NCI-H510A treated with DMSO at 0.1 percent for 48 hours (cell line): ENCODE data around the gene CASP8AP2.
"Not testable (repeated sequence)": the region's sequence is repeated elsewhere in the genome, so short reads cannot be mapped to it uniquely, and the experiment has no call there.

Source experiments
- DNase-seq: peaks from one replicate; lab custom pipeline; 2025; lab: John Stamatoyannopoulos, UW

CASP8AP2 gene

DNA sequence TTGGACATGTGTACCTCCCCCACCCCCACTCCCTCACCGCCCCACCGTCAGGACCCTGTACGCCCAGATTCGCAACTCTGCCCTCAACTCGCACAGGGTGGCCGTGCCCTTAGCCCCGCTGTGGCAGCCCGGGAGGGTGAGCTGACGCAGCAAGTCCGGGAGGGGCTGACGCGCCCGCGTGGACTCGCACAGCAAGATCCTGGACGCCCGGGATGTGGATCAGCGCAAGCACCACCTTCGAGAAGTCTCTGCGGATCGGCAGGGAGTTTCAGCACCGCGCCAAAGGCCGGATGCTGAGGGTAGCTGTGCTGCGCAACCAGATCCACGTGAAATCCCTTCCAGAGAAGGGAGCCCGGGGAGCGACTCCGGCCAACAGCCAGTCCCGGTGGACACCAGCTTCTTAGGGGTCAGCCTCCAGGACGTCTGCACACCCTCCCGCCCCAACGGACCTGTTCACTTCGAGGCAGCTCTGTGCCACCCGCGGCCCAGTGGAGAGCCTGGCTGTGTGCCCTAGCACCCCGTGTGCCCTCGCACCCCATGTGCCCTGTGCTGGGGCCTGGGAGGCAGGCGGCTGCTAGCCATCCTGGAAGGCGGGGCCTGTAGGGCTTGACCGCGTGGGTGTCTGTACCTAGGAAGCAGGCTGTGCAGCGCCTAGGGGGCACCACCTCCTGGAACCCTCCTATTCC is 57.9 kb downstream of the CASP8AP2 start:
- no peak for DNase-seq

DNA sequence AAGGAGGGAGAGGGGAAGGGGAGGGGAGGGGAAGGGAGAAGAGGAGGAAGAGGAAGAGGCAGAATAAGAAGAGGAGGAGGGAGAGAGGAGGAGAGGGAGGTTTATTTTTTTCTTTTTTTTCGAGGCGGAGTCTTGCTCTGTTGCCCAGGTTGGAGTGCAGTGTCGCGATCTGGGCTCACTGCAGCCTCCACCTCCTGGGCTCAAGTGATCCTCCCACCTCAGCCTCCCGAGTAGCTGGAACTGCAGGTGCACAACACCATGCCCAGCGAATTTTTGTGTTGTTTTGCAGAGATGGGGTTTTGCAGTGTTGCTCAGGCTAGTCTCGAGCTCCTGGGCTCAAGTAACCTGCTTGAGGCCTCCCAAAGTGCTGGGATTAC is 58.4 kb downstream of the CASP8AP2 start:
- DNase-seq: no peak

- no peak for DNase-seq
These were observed 59.2 kb downstream of the CASP8AP2 start for GRCh38 chr6:89888871-89889270.

DNA sequence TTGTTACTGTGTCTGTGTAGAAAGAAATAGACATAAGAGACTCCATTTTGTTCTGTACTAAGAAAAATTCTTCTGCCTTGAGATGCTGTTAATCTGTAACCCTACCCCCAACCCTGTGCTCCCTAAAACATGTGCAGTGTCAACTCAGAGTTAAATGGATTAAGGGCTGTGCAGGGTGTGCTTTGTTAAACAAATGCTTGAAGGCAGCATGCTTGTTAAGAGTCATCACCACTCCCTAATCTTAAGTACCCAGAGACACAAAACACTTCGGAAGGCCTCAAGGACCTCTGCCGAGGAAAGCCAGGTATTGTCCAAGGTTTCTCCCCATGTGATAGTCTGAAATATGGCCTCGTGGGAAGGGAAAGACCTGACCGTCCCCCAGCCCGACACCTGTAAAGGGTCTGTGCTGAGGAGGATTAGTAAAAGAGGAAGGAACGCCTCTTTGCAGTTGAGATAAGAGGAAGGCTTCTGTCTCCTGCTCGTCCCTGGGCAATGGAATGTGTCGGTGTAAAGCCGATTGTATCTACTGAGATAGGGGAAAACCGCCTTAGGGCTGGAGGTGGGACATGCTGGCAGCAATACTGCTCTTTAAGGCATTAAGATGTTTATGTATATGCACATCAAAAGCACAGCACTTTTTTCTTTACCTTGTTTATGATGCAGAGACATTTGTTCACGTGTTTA is 61.3 kb downstream of the CASP8AP2 start:
- DNase-seq: not testable (repeated sequence)

DNA sequence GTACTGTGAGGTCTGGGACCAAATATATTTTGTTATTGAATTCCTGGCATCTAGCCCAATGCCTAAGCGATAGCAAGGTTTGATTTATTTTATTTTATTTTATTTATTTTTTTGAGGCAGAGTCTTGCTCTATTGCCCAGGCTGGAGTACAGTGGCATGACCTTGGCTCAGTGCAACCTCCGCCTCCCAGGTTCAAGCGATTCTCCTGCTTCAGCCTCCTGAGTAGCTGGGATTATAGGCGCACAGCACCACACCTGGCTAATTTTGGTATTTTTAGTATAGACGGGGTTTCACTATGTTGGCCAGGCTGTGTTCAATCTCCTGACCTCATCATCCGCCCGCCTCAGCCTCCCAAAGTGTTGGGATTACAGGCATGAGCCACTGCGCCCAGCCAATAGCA is 62.9 kb downstream of the CASP8AP2 start:
- DNase-seq: not testable (repeated sequence)

DNA sequence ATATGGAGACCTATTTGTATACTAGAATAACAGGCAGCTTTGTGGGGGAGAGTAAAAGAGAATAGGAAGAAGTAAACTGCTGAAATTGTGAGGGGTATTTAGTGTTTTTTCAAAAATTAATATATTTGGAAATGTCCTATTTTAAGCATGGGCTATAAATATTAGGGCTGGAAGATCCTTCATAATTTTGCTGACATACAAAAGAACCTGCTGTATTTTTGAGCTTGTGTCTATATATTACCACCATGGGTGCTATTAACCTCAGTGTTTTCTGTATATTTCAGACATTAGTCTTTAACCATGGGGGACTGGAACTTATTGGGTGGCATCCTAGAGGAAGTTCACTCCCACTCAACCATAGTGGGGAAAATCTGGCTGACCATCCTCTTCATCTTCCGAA is 64.5 kb downstream of the CASP8AP2 start, which contains the start of gene GJA10:
GJA10 (plus strand) TSS at position 301 of the 400 bp plus-strand sequence; CDS start at position 301, 0 bp downstream.
- DNase-seq: no peak

GRCh38 chr6:89895276-89895874 is 65.7 kb downstream of the CASP8AP2 start:
- no peak for DNase-seq

DNA sequence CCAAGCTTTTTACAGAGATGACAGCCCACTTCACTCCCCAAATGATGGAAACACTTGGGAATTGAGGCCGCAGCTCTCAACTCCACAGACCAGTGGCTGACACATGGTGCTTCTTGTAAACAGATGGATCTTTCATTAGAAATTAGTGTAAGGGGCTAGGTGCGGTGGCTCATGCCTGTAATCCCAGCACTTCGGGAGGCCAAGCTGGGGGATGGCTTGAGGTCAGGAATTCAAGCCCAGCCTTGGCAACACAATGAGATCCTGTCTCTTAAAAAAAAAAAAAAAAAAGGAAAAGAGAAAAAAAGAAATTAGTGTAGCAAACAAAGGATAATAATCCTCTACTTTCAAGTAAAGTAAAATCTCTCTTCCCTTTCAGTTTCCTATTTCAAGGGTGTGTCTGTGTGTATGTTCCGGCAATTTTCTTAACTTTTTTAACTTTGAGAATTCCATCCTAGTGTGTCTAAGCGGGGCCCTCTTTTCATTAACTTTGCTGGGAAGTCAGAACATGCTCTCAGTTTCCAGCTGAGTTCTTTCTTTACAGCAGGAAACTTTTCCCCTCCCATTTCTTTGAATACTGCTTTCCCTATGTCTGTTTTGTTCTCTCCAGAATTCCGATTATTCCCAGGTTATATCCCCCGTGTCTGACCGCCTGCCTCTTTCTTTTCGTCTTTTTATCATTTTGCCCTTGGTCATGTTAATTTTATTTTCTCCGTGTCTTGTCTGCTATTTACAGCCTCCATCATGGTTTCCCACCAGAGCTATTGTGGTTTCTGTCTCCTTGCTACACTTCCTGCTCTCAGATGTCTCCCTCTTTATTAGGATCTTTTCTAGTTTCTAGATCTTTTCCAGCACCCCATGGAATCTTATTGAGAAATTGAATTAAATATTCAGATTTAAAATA is 80.6 kb downstream of the CASP8AP2 start:
- DNase-seq: not testable (repeated sequence)

DNA sequence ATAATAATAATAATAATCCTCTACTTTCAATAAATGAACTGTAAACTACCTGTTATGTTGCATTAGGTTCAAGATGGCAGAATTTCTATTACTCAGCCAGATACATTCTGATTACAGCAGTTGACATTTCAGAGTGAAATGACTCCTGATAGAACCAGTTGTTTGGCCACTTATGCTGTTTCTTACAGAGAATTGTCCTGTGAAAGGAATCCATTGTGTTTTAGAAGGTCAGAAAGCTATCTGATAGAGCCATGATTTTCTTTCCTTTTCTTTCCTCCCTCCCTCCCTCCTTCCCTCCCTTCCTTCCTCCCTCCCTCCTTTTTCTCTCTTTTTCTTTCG is 81.2 kb downstream of the CASP8AP2 start:
- no peak for DNase-seq

- DNase-seq: no peak
These were observed 86.6 kb downstream of the CASP8AP2 start for GRCh38 chr6:89916136-89916920.

DNA sequence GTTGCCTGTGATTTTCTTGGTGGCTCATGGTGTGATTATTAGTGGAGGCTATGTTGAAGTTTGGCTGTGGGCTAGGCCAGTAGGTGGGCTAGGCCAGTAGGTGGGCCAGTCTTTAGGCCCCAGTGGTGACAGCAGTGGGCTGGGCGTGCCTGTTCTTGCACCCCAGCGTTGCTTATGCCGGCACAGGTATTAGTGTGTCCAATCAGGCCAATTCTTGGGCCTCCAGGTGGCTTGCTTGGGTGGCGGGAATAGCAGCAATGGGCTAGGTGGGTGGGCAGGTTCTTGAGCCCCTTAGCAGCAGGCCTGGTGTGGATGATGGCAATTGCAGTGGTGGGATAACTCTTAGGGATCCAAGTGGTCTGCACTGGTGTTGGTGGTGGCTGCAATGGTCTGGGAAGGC is 87.5 kb downstream of the CASP8AP2 start:
- no peak for DNase-seq

DNA sequence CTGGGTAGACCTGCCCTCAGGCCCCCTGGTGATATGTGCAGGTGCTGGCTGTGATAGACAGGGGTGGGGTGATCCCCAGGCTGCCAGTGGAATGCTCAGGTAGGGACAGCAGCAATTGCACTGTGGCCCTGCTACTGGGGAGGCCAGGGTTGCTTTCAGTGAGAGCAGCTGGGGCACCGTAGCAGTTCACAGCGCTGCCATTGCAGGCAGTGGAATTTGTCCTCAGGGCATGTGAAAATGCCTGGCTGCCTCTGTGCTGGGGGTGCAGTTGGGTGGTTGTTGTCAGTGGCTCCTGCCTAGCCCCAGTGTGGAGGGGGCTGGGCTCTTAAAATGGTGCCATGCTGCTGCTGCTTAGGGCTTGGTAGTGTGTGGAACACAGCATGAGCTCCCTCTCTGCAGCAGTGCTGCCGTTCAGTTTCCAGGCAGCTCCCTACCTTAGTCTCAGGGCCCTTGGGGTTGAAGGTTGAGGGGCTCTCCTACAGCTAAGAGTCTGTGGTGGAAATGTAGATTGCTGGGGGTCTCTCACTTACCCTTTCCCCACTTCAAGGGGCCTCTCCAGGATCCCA is 88.2 kb downstream of the CASP8AP2 start:
- no peak for DNase-seq
